Activated CD8-positive, alpha-beta memory T cell treated with anti-CD3 and anti-CD28 coated beads, Interleukin-2, amount 10 ng/mL, durations not matched to agents 7 days and 5 days (primary cell): ENCODE data around the gene UBE2K. TPM values are rescaled to one million over a fixed set of nuclear protein-coding genes. Genes with fewer than 3 reads are reported as not detected.
"Not testable (repeated sequence)": the region's sequence is repeated elsewhere in the genome, so short reads cannot be mapped to it uniquely, and the experiment has no call there.

ENCODE experiments used
- ATAC-seq: fragments of 150-1000 bp; cut with Tn5 transposase; one replicate; pipeline ENCODE4 v1.10.0; 2021; ENCODE audit warnings: moderate library complexity
- CTCF ChIA-PET: fragments of 350-600 bp; sonication (Branson Sonifier 250); formaldehyde crosslinking; loops from one replicate; lab custom pipeline; 2021; ENCODE audit warnings: antibody characterized with exemption; lab: Charles Lee
- DNase-seq: peaks from one replicate; pipeline ENCODE4 v3.0.0-alpha.2; 2020
- H3K27ac Mint-ChIP-seq: one replicate; pipeline ENCODE4 v1.8.0; 2021; ENCODE audit warnings: mild to moderate bottlenecking, mixed read lengths
- H3K27me3 Mint-ChIP-seq: one replicate; pipeline ENCODE4 v1.8.0; 2021; ENCODE audit warnings: mixed read lengths
- H3K36me3 Mint-ChIP-seq: one replicate; pipeline ENCODE4 v1.8.0; 2021; ENCODE audit warnings: mild to moderate bottlenecking, mixed read lengths
- H3K4me1 Mint-ChIP-seq: one replicate; pipeline ENCODE4 v1.8.0; 2021; ENCODE audit warnings: mixed read lengths
- H3K4me3 Mint-ChIP-seq: one replicate; pipeline ENCODE4 v1.8.0; 2021; ENCODE audit warnings: mild to moderate bottlenecking, moderate library complexity, mixed read lengths
- H3K9me3 Mint-ChIP-seq: one replicate; pipeline ENCODE4 v1.8.0; 2022; ENCODE audit warnings: low read depth, mixed read lengths
- total RNA-seq, 2 experiments: library from RNA; stranded (reverse); gene quantifications; one replicate each; pipeline ENCODE4 v1.2.3, GENCODE V29; 2021

The UBE2K gene
- total RNA-seq, 2 experiments from 2014 or later, result 75.4 to 90.4 TPM

DNA sequence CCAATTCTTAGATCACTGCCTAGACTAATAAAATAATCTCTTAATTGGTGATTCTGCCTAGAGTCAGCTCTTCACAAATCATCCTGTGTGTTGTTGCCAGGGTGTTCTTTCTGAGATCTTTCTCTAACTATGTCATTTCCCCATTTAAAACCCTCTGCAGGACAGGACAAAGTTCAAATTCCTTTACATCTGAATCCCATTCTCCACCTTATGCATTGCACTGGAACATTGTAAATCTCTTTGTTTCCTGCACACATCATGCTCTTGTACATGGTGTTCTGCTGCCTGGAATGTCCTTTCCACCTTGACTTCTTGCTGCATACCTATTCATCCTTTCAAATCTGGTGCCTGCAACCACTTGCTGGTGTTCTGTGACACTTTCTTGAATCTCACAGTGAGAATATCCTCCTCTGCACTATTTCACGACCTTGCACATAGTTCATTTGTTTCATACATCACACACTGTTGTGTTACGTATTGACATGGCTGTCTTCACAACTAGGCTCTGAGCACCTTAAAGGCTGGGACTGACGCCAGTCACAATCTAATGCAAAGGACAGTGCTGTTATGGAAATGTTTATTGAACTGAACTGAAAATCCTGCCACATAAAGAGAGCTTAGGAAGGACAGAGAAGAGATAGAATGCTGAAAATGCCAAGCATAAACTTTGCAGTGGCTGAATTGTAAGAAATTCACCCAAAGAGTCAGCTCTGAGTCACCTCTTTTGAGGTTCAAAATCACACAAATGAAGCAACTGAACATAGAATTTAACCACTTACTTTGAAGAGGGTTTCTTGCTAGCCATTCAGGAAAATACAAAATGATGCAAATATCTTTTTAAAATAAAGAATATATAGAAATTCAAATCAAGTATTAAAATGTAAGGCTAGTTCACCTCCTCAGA is 32.9 kb upstream of the UBE2K start:
- no peaks in the 10 kb centered on the region for H3K36me3 Mint-ChIP-seq
- no peak for DNase-seq
- H3K9me3 Mint-ChIP-seq, result no peaks in the 10 kb centered on the region
- no peak overlapping the region for H3K27ac Mint-ChIP-seq
- no peak for ATAC-seq
- no peaks in the 10 kb centered on the region for H3K4me1 Mint-ChIP-seq
- no peak overlapping the region for H3K4me3 Mint-ChIP-seq
- CTCF ChIA-PET, result no interaction called here
- peaks cover 2% of the 10 kb centered on the region for H3K27me3 Mint-ChIP-seq

DNA sequence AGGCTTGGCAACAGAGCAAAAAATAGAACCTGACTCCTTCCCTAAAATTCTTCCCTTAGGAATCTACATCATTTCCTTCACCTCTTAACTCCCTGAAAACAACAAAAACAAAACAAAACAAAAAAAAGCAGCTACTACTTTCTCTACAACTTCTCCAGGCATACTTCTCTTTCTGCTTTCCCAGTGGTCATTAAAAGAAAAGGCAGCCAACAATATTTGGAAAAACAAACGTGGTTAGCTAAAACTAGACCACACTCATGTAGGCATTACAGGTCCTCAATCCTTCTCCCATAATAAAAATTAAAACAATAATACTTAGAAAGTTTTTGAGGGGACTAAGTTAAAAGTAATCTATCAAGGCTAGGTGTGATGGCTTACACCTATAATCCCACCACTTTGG is 30.2 kb upstream of the UBE2K start:
- Mint-ChIP-seq H3K9me3 (no peaks in the 10 kb centered on the region), H3K27ac (no peak overlapping the region), H3K27me3 (peaks cover 2% of the 10 kb centered on the region), H3K36me3 (no peaks in the 10 kb centered on the region), H3K4me1 (no peaks in the 10 kb centered on the region), H3K4me3 (no peak overlapping the region)
- no peak for DNase-seq
- ATAC-seq, result no peak
- CTCF ChIA-PET, result interaction anchor here (0.7 kb wide), 1 partner anchor 19 kb away, joined by 4 read pairs; no protein-coding TSS in a partner anchor

DNA sequence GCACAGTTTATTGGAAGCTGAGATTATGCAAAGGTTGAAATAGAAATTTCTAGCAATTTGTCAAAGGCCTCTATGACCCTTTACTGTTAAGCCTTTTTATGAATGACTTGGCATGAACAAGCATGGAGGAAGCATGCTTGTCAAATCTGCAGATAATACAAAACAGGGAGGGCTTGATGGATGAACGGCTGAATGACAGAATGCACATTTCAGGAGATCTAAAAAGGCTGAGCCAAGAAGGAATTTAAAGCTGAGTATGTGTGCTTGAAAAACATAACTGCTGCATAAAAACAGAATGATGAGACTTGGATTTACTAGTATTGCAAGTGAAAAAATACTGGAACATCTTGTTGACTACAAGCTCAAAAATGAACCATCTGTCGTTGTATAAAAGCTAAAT is 29.0 kb upstream of the UBE2K start:
- Mint-ChIP-seq H3K9me3 (no peaks in the 10 kb centered on the region), H3K4me1 (no peaks in the 10 kb centered on the region), H3K27me3 (peaks cover 2% of the 10 kb centered on the region), H3K27ac (no peak overlapping the region), H3K4me3 (no peak overlapping the region), H3K36me3 (no peaks in the 10 kb centered on the region)
- DNase-seq (no peak), ATAC-seq (no peak)
- CTCF ChIA-PET, result interaction anchor here (1.0 to 1.1 kb wide), 2 partner anchors 31 to 310 kb away, joined by 3 read pairs; no protein-coding TSS in a partner anchor

DNA sequence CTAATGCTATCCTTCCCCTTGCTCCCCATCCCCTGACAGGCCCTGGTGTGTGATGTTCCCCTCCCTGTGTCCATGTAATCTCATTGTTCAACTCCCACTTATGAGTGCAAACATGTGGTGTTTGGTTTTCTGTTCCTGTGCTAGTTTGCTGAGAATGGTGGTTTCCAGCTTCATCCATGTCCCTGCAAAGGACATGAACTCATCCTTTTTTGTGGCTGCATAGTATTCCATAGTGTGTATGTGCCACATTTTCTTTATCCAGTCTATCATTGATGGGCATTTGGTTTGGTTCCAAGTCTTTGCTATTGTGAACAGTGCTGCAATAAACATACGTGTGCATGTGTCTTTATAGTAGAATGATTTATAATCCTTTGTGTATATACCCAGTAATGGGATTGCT is 27.6 kb upstream of the UBE2K start:
- DNase-seq, CTCF ChIA-PET, H3K4me3 Mint-ChIP-seq, H3K9me3 Mint-ChIP-seq, H3K36me3 Mint-ChIP-seq, H3K27ac Mint-ChIP-seq, H3K4me1 Mint-ChIP-seq, H3K27me3 Mint-ChIP-seq, ATAC-seq: not testable (repeated sequence)

DNA sequence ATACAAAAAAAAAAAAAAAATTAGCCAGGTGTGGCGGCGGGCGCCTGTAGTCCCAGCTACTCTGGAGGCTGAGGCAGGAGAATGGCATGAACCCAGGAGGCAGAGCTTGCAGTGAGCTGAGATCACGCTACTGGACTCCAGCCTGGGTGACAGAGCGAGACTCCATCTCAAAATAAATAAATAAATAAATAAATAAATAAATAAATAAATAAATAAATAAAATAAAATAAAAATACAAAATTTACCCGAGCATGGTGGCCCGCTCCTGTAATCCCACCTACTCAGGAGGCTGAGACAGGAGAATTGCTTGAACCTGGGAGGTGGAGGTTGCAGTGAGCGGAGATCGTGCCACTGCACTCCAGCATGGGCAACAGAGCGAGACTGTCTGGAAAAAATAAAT is 22.3 kb upstream of the UBE2K start:
- CTCF ChIA-PET, H3K36me3 Mint-ChIP-seq, H3K27ac Mint-ChIP-seq, H3K4me3 Mint-ChIP-seq, DNase-seq, H3K9me3 Mint-ChIP-seq, H3K4me1 Mint-ChIP-seq, ATAC-seq: not testable (repeated sequence)
- peaks cover 15% of the 10 kb centered on the region for H3K27me3 Mint-ChIP-seq

DNA sequence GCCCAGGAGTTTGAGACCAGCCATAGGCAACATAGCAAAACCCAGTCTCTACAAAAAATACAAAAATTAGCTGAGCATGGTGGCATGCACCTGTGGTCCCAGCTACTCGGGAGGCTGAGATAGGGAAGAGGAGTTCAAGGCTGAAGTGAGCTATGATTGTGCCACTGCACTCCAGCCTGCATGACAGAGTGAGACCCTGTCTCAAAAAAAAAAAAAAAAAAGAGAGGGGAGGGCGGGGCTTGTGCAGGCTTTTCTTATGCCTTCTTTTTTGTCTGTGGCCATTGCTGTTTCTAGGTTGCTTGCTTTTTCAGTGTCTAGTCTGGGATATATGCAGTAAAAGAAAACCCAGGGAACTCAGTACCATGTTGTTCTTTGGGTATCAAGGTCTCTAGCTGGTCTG is 16.9 kb upstream of the UBE2K start:
- H3K4me3 Mint-ChIP-seq, H3K27ac Mint-ChIP-seq, H3K36me3 Mint-ChIP-seq, DNase-seq, ATAC-seq, H3K4me1 Mint-ChIP-seq, H3K9me3 Mint-ChIP-seq: not testable (repeated sequence)
- H3K27me3 Mint-ChIP-seq, result peaks cover 15% of the 10 kb centered on the region
- CTCF ChIA-PET, result interaction anchor here (0.7 to 1.1 kb wide), 3 partner anchors 148 to 1629 kb away, joined by 3 to 4 read pairs (median 3); no protein-coding TSS in a partner anchor

DNA sequence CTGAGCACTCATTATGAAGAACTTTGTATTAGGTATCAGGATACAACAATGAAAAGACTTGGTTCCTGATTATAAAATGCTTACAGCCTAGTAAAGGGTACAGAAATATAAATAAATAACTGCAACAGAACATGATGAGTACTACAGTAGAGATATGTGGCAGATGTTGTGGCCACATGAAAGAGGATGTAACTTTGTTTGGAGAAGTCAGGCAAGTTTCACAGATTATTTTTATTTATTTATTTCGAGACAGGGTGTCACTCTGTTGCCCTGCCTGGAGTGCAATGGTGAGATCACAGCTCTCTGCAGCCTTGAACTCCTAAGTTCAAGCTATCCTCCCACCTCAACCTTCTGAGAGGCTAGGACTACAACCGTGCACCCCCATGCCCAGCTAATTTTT is 15.8 kb upstream of the UBE2K start:
- ATAC-seq, result no peak
- Mint-ChIP-seq H3K9me3 (no peaks in the 10 kb centered on the region), H3K27ac (no peak overlapping the region), H3K4me3 (no peak overlapping the region), H3K36me3 (no peaks in the 10 kb centered on the region), H3K27me3 (peaks cover 15% of the 10 kb centered on the region), H3K4me1 (peaks cover 5% of the 10 kb centered on the region)
- no peak for DNase-seq
- CTCF ChIA-PET, result interaction anchor here (0.6 kb wide), 1 partner anchor 35 kb away, joined by 3 read pairs; no protein-coding TSS in a partner anchor

DNA sequence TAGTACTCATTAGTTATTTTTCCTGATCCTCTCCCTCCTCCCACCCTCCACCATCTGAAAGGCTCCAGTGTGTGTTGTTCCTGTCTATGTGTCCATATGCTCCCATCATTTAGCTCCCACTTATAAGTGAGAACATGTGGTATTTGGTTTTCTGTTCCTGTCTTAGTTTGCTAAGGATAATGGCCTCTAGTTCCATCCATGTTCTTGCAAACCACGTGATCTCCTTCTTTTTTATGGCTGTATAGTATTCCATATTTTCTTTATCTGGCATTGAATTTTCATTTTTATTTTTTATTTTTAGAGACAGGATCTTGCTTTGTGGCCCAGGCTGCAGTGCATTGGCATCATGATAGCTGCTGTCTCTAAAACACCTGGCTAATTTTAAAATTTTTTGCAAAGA is 11.9 kb upstream of the UBE2K start:
- H3K36me3 Mint-ChIP-seq, result no peaks in the 10 kb centered on the region
- H3K27ac Mint-ChIP-seq, result no peak overlapping the region
- H3K9me3 Mint-ChIP-seq, result no peaks in the 10 kb centered on the region
- no peak for DNase-seq
- H3K4me1 Mint-ChIP-seq, result peaks cover 7% of the 10 kb centered on the region
- no peaks in the 10 kb centered on the region for H3K27me3 Mint-ChIP-seq
- H3K4me3 Mint-ChIP-seq, result no peak overlapping the region
- ATAC-seq, result no peak
- CTCF ChIA-PET, result interaction anchor here (0.8 kb wide), 1 partner anchor 19 kb away, joined by 4 read pairs; no protein-coding TSS in a partner anchor

DNA sequence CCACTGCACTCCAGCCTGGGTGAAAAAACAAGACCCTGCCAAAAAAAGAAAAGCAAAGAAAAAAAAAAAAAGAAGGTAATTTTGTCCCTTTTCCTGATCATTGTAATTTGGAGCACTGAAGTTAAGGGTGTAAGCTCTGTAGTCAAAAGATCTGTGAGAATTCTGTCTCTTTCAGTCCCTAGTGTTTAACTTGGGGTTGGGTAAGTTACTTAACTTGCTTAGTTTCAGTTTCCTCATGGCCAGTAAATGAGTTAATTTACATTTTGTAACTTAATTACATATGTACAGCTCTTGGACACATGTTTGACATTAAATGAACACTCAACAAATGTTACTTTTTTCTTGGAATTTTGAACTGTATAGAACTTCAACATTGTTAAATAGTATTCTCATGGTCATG is 10.9 kb upstream of the UBE2K start:
- CTCF ChIA-PET, result interaction anchor here (0.8 to 1.1 kb wide), 2 partner anchors 20 to 278 kb away, joined by 3 to 4 read pairs; no protein-coding TSS in a partner anchor

DNA sequence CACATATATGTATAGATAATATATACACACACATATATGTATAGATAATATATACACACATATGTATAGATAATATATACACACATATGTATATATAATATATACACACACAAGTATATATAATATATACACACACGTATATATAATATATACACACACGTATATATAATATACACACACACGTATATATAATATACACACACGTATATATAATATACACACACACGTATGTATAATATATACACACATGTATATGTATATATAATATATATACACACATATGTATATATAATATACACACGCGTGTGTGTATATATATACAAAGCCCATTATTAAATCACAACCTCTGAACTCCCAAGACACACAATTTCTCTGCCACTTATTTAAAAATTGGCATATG is 8.0 kb upstream of the UBE2K start:
- DNase-seq (no peak), ATAC-seq (no peak)
- H3K9me3 Mint-ChIP-seq, result no peaks in the 10 kb centered on the region
- no peak overlapping the region for H3K27ac Mint-ChIP-seq
- peaks cover 7% of the 10 kb centered on the region for H3K4me1 Mint-ChIP-seq
- H3K36me3 Mint-ChIP-seq, result no peaks in the 10 kb centered on the region
- no peak overlapping the region for H3K4me3 Mint-ChIP-seq
- no peaks in the 10 kb centered on the region for H3K27me3 Mint-ChIP-seq
- CTCF ChIA-PET, result no interaction called here

More for the DNA sequence above, 10.9 kb upstream of the UBE2K start:
- H3K9me3 Mint-ChIP-seq, result no peaks in the 10 kb centered on the region
- H3K27me3 Mint-ChIP-seq, result no peaks in the 10 kb centered on the region
- DNase-seq, result no peak
- H3K4me3 Mint-ChIP-seq, result no peak overlapping the region
- ATAC-seq, result no peak
- no peak overlapping the region for H3K27ac Mint-ChIP-seq
- H3K36me3 Mint-ChIP-seq, result no peaks in the 10 kb centered on the region
- H3K4me1 Mint-ChIP-seq, result peaks cover 7% of the 10 kb centered on the region

DNA sequence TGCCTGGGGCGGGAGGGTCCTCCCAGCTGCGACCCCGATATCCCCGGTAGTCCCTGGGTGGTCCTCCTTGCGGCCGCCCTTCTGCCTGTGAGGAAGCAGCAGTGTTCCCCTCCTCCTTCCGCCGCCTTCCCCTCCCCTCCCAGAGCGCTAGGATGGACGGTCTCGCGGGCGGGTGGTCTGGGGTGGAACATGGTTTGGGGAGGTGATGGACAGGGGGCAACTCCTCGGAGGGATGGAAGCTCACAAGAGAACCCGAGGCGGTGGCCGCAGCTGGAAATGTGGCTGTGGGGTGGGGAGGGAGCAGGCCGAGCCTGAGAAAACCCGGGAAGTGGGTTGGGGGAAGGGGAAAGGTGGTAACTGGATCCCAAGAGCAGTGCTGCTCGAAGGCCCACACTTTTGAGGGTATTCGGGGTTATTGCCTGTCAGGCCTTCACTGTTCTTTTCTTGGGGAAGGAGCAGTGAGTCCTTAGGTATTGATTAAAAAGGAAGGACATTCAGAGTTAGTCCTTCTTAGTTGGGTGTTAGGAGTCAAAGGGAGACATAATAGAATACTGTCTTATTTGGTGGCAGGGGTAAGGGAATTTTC is 581 bp downstream of the UBE2K start:
- ATAC-seq, result peak; percentile 31
- CTCF ChIA-PET, result interaction anchor here (1.3 to 3.6 kb wide), 6 partner anchors 34 to 618 kb away, joined by 3 to 17 read pairs (median 6); partner anchors contain the start of gene SMIM14
- peaks cover 16% of the 10 kb centered on the region for H3K36me3 Mint-ChIP-seq
- no peaks in the 10 kb centered on the region for H3K9me3 Mint-ChIP-seq
- peak overlapping the region; percentile 94 for H3K4me3 Mint-ChIP-seq
- peak overlapping the region; percentile 92 for H3K27ac Mint-ChIP-seq
- DNase-seq, result no peak
- peaks cover 25% of the 10 kb centered on the region for H3K4me1 Mint-ChIP-seq
- H3K27me3 Mint-ChIP-seq, result no peaks in the 10 kb centered on the region

DNA sequence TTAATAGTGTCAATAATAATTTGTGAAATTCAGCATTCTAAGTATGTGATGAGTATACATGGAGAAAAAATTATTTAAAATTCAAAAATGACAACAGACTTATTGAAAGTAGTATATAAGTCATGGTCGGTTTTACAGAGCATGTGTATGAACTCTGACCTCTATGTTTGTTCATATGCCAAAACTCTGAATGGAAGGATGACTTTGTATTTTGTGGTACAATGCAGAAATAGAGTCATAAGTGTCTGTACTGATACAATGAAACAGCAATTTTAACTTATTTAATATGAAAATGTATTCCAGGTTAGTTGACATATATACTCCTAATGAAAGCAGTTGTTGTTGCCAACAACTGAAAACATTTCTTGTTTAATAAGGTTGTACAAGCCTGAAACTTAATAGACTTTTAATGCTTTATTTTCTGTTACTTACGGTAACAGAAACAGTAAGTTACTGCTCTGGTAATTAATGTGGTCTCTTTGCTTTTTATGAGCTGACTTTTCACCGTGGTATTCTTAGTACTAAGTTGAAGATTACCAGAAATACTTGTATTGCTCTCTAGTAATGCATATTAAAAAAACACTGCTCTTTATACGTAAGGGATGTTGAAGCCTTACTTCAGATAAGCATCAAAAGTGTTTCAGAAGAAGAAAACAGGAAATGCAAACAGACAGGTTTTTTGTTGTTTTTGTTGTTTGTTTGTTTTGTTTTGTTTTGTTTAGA is 1.9 kb downstream of the UBE2K start:
- CTCF ChIA-PET, result no interaction called here
- peak overlapping the region; percentile 92 for H3K27ac Mint-ChIP-seq
- no peaks in the 10 kb centered on the region for H3K9me3 Mint-ChIP-seq
- peaks cover 25% of the 10 kb centered on the region for H3K4me1 Mint-ChIP-seq
- DNase-seq (no peak), ATAC-seq (no peak)
- H3K36me3 Mint-ChIP-seq, result peaks cover 18% of the 10 kb centered on the region
- peak overlapping the region; percentile 94 for H3K4me3 Mint-ChIP-seq
- no peaks in the 10 kb centered on the region for H3K27me3 Mint-ChIP-seq

DNA sequence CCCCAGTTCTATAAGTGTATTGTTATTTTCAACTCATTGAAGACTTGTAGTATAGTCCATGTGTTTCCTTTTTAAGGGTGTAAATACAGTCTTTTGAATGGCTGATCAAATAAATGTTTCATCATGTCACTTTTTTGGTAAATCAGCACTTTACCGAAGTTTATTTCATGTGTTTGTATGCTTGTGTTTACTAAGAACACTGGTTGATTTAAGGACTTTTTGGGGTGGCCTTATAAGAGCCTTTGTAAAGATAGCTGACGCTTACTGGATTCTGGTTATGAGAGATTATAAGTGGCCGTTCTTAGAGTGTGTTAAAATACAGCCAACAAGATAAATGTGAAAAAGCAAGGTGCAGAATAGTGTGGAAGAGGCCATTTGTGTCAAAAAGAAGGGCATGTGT is 2.6 kb downstream of the UBE2K start:
- Mint-ChIP-seq H3K36me3 (peaks cover 21% of the 10 kb centered on the region), H3K27me3 (no peaks in the 10 kb centered on the region), H3K4me3 (peak overlapping the region; percentile 94), H3K4me1 (peaks cover 28% of the 10 kb centered on the region), H3K9me3 (no peaks in the 10 kb centered on the region), H3K27ac (peak overlapping the region; percentile 92)
- no peak for DNase-seq
- ATAC-seq, result no peak
- CTCF ChIA-PET, result no interaction called here
